Brain microvascular endothelial cell (primary cell): ENCODE data around the gene RAB17.

Experiments used
- DNase-seq: peaks from one replicate; pipeline ENCODE4 v3.0.0-alpha.2; 2020
- H3K27ac ChIP-seq: fragments of 250-450 bp; sonication (Bioruptor Pico); 2 replicates; pipeline ENCODE4 v1.5.1; 2020; ENCODE audit warnings: mild to moderate bottlenecking, moderate library complexity
- H3K27me3 ChIP-seq: fragments of 250-450 bp; sonication (Bioruptor Pico); replicated peaks from 2 replicates; pipeline ENCODE4 v1.5.1; 2020; ENCODE audit warnings: mild to moderate bottlenecking
- H3K36me3 ChIP-seq: fragments of 250-450 bp; sonication (Bioruptor Pico); replicated peaks from 2 replicates; pipeline ENCODE4 v1.5.1; 2020; ENCODE audit warnings: mild to moderate bottlenecking
- H3K4me3 ChIP-seq: 2 replicates; pipeline ENCODE4 v1.5.1; 2011; ENCODE audit warnings: low read depth, mild to moderate bottlenecking, control low read depth, low read length, moderate library complexity
- in situ Hi-C: cut with HindIII; loops from 2 replicates; pipeline ENCODE4 v1.10.0; 2017; ENCODE audit warnings: low sequenced_read_pairs, low pct_ligation_motif_present
- TF ChIP-seq, protein P1 (sequence below): IDR thresholded peaks from 2 replicates; pipeline ENCODE4 v1.5.1; 2011; ENCODE audit warnings: low read depth, mild to moderate bottlenecking, moderate library complexity, low read length, control low read depth, inconsistent platforms; ENCODE audit errors: missing control alignments

The RAB17 gene

DNA sequence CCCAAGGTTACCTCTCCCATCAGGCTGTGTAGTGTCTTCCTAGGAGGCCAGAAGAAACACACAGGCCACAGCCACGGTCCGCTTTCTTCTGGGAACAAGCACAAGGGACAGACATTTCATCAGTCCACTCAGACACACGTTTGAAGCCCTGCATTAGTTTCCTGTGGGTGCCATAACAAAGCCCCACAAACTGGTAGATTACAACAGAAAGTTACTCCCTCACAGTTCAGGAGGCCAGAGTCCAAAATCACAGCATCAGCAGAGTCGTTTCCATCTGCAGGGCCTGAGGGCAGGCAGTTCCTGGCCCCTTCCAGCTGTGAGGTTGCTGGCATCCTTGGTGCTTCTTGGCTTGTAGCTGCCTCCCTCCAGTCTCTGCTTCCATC is 32.9 kb downstream of the RAB17 start:
- Histone ChIP-seq H3K36me3 (peaks cover 42% of the 10 kb centered on the region), H3K27me3 (no peaks in the 10 kb centered on the region), H3K27ac (no peak overlapping the region), H3K4me3 (no peak overlapping the region)
- DNase-seq: no peak
- in situ Hi-C loops: no loop called here
- TF ChIP-seq, protein P1, sequence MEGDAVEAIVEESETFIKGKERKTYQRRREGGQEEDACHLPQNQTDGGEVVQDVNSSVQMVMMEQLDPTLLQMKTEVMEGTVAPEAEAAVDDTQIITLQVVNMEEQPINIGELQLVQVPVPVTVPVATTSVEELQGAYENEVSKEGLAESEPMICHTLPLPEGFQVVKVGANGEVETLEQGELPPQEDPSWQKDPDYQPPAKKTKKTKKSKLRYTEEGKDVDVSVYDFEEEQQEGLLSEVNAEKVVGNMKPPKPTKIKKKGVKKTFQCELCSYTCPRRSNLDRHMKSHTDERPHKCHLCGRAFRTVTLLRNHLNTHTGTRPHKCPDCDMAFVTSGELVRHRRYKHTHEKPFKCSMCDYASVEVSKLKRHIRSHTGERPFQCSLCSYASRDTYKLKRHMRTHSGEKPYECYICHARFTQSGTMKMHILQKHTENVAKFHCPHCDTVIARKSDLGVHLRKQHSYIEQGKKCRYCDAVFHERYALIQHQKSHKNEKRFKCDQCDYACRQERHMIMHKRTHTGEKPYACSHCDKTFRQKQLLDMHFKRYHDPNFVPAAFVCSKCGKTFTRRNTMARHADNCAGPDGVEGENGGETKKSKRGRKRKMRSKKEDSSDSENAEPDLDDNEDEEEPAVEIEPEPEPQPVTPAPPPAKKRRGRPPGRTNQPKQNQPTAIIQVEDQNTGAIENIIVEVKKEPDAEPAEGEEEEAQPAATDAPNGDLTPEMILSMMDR: no peak

DNA sequence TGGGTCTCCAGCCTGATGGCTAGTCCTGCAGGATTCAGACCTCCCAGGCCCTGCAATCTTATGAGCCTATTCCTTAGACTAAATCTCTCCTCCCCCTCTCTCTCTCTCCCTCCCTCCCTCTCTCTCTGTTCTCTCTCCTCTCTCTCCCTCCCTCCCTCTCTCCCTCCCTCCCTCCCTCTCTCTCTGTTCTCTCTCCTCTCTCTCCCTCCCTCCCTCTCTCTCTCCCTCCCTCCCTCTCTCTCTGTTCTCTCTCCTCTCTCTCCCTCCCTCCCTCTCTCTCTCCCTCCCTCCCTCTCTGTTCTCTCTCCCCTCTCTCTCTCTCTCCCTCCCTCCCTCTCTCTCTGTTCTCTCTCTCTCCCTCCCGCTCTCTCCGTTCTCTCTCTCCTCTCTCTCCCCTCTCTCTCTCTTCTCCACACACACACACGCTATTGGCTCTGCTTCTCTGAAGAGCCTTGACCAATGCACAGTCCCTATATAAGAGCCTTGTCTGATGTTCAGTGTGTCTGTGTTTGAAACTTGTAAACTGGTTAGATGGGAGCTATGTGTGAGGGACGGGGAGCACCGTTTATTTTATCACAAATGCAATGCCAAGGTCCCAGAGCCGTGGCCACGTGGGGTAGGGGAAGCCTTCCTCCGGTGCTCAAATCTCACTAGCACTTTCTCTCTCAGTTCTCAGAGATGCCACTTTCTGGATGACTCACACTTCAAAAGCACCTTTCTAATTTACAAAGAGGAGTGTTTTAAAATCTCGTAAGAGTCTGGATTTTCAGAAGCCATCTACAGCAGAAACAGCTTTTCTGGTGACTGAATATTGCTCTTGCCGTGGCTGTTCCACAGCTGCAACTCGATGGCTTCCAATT is 33.5 kb downstream of the RAB17 start:
- TF ChIP-seq, protein P1: no peak
- H3K36me3 ChIP-seq: peaks cover 48% of the 10 kb centered on the region
- no peaks in the 10 kb centered on the region for H3K27me3 ChIP-seq
- in situ Hi-C loops: no loop called here
- H3K27ac ChIP-seq: no peak overlapping the region
- no peak overlapping the region for H3K4me3 ChIP-seq
- DNase-seq: no peak

DNA sequence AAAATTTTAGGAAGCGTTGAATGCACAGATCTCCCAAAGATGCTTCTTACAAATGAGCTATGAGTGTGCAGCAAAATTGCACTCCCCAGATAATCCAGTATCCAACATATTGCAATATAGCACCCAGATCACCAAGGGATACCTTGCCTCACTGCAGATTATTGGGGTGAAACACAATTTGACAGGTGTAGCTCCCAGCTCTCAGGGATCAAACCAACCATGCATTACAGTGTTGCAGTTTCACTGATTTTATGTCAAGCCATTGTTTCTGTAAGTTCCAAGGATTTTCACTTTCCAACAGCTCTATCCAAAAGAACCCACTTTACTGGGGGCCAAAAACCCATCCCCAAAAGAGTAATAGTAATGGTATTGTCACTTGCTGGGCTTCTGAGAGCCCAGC is 35.0 kb downstream of the RAB17 start:
- peaks cover 62% of the 10 kb centered on the region for H3K36me3 ChIP-seq

DNA sequence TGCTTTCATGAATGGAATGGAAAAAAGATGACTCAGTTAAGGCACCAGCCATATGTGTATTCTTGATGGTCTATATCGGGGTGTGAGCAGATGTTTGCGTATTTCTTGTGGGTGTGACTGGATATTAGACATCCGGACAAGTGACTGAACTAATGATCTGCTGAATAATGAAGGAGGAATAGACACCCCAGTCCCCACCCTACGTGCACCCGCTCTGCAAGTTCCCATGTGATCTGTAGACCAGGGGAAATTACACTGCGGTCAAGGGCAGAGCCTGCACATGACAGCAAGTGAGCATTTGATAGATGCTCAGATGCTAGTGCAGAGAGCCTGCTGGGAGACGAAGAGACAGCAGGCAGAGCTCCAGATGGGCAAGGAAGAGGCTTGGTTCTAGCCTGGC is 36.6 kb downstream of the RAB17 start:
- H3K4me3 ChIP-seq: no peak overlapping the region
- TF ChIP-seq, protein P1: no peak
- H3K36me3 ChIP-seq: peaks cover 77% of the 10 kb centered on the region
- H3K27ac ChIP-seq: no peak overlapping the region
- H3K27me3 ChIP-seq: no peaks in the 10 kb centered on the region
- in situ Hi-C loops: no loop called here
- no peak for DNase-seq

More for the DNA sequence above, 35.0 kb downstream of the RAB17 start:
- TF ChIP-seq, protein P1: no peak
- no peaks in the 10 kb centered on the region for H3K27me3 ChIP-seq
- in situ Hi-C loops: no loop called here
- no peak for DNase-seq
- H3K27ac ChIP-seq: no peak overlapping the region
- no peak overlapping the region for H3K4me3 ChIP-seq

DNA sequence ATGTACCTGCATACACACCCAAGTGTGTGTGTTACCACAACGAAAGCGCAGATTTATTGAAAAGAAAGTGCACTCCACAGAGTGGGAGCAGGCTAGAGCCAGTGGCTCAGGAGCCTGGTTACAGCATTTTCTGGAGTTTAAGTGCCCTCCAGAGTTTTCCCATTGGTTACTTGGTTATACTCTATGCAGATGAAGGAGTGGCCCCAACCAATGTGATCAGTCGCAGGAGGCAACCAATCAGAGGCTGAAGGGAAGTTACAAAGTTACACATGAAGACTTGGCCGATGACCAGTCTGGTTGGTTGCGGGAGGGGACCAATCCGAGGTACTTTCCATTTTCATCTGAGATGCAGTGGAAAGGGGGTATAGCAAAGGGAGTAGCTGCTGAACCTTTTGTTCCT is 37.6 kb downstream of the RAB17 start:
- H3K36me3 ChIP-seq: peaks cover 85% of the 10 kb centered on the region
- in situ Hi-C loops: no loop called here
- no peak overlapping the region for H3K27ac ChIP-seq
- no peak for DNase-seq
- H3K27me3 ChIP-seq: no peaks in the 10 kb centered on the region
- TF ChIP-seq, protein P1: no peak
- no peak overlapping the region for H3K4me3 ChIP-seq
